Lung (tissue), 12 donors: ENCODE results near the gene DNAH17. TPM values are rescaled to one million over a fixed set of nuclear protein-coding genes. Genes with fewer than 3 reads are reported as not detected.

Experiments
- ATAC-seq: fragments of 200-7000 bp; cut with Tn5 transposase; one replicate; pipeline ENCODE4 v1.9.1; 2020; ENCODE audit warnings: moderate number of reproducible peaks; ENCODE audit not compliant: insufficient read depth, low FRiP score
- DNase-seq, 3 donors: peaks; one replicate each; pipeline ENCODE4 v3.0.0-alpha.2; 2013 to 2017
- H3K27ac ChIP-seq, 2 donors: one replicate each; pipeline ENCODE4 v1.5.1; 2013; ENCODE audit warnings: mild to moderate bottlenecking in 2 of 2, moderate library complexity in 2 of 2, control low read depth in 1 of 2, inconsistent platforms in 1 of 2, low read depth in 1 of 2, low read length in 1 of 2
- H3K27me3 ChIP-seq, 3 donors: one replicate each; pipeline ENCODE4 v1.5.1; 2013; ENCODE audit warnings: low read length in 2 of 3; ENCODE audit not compliant: control insufficient read depth in 3 of 3, insufficient read depth in 3 of 3
- H3K36me3 ChIP-seq, 4 donors: one replicate each; pipeline ENCODE4 v1.5.1; 2013; ENCODE audit warnings: low read length in 4 of 4, mild to moderate bottlenecking in 1 of 4, moderate library complexity in 1 of 4; ENCODE audit not compliant: control insufficient read depth in 4 of 4, insufficient read depth in 4 of 4
- H3K4me1 ChIP-seq, 5 donors: one replicate each; pipeline ENCODE4 v1.5.1; 2013; ENCODE audit warnings: low read length in 5 of 5, mild to moderate bottlenecking in 2 of 5, moderate library complexity in 1 of 5; ENCODE audit not compliant: control insufficient read depth in 5 of 5, insufficient read depth in 5 of 5
- H3K4me3 ChIP-seq: one replicate; pipeline ENCODE4 v1.5.1; 2013; ENCODE audit warnings: mild to moderate bottlenecking, control low read depth, moderate library complexity
- H3K9ac ChIP-seq, 2 donors: one replicate each; pipeline ENCODE4 v1.5.1; 2013; ENCODE audit warnings: low read length in 2 of 2, control low read depth in 1 of 2; ENCODE audit not compliant: insufficient read depth in 1 of 2
- H3K9me3 ChIP-seq, 4 donors: one replicate each; pipeline ENCODE4 v1.5.1; 2013; ENCODE audit warnings: low read length in 3 of 4, mild to moderate bottlenecking in 1 of 4, moderate library complexity in 1 of 4; ENCODE audit not compliant: control insufficient read depth in 4 of 4, insufficient read depth in 3 of 4
- CTCF ChIP-seq: IDR thresholded peaks from 2 replicates; pipeline ENCODE4 v1.5.1; 2012; ENCODE audit warnings: mild to moderate bottlenecking; ENCODE audit errors: control extremely low read depth, extremely low read depth
- WGBS, 2 donors: extraction: QIAGEN DNeasy Blood & Tissue Kit; methylation state at CpG; one replicate each; pipeline ENCODE4 v1.1.7; 2013; 5-methylcytosine and 5-hydroxymethylcytosine counted together
- polyA plus RNA-seq, 2 donors: library from polyadenylated mRNA; stranded (reverse); fragments of 200-250 nt; gene quantifications; one replicate each; pipeline ENCODE4 v1.2.1, GENCODE V29; 2013
- total RNA-seq, 2 donors: library from RNA; depleted of rRNA in 1 of 2; stranded (reverse); fragments of >200 nt in 1 of 2; gene quantifications; one replicate each; pipeline ENCODE4 v1.2.1, GENCODE V29; 2014 to 2021
- donor health status: control.
- donor health status: control.
- donor health status: Bipolar disorder and iron deficiency.
- donor health status: healthy.
- donor health status: DM: yes; HTN: yes; CAD: no.

Gene DNAH17
- total and polyA plus RNA-seq, 4 donors, result 0.44 to 1.6 (median 1.2) TPM

GRCh38 chr17:78491236-78492115, 85.7 kb downstream of the DNAH17 start:
- H3K9me3 ChIP-seq, result no peaks in the 10 kb centered on the region
- no peaks in the 10 kb centered on the region for H3K4me1 ChIP-seq
- H3K4me3 ChIP-seq, result no peak overlapping the region
- no peak overlapping the region for H3K27ac ChIP-seq
- no peak for DNase-seq
- no peak for ATAC-seq
- 94% methylated on average over 31 of the region's 31 CpGs for WGBS, 2 donors
- no peaks in the 10 kb centered on the region for H3K36me3 ChIP-seq
- H3K9ac ChIP-seq, result no peak overlapping the region
- peaks cover 0 to 4% (median 0%) of the 10 kb centered on the region in 3 donors for H3K27me3 ChIP-seq
- TF ChIP-seq CTCF, result no peak

DNA sequence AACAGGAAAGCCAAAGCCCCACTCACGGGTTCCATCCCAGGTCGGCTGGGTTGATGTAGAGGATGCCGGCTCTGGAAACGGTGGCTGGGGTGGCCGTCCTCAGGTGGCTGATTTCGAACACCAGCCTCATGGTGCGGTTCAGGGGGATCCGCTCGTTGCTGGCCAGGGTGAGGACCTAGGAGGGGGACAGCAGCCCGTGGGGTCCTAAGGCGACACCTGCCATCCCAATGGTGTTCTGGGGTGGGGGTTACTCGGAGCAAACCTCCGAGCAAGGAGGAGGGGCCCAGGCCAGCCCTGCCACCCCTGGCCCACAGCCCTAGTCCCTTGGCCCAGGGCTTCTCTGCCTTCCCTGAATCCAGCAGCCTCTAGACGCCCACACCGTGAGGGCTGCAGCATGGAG, 86.5 kb downstream of the DNAH17 start:
- Histone ChIP-seq H3K27me3 (peaks cover 0 to 4% (median 0%) of the 10 kb centered on the region in 3 donors), H3K4me3 (no peak overlapping the region), H3K36me3 (no peaks in the 10 kb centered on the region), H3K9ac (no peak overlapping the region), H3K4me1 (no peaks in the 10 kb centered on the region), H3K9me3 (no peaks in the 10 kb centered on the region), H3K27ac (no peak overlapping the region)
- TF ChIP-seq CTCF, result no peak
- DNase-seq, result no peak
- no peak for ATAC-seq
- WGBS, 2 donors, result 91 to 95% methylated on average over 15 of the region's 15 CpGs

GRCh38 chr17:78490156-78490555, 87.0 kb downstream of the DNAH17 start:
- WGBS, 2 donors, result 87 to 90% methylated on average over 10 of the region's 10 CpGs
- no peak for DNase-seq
- Histone ChIP-seq H3K27me3 (peaks cover 0 to 4% (median 0%) of the 10 kb centered on the region in 3 donors), H3K4me3 (no peak overlapping the region), H3K9me3 (no peaks in the 10 kb centered on the region), H3K36me3 (no peaks in the 10 kb centered on the region), H3K27ac (no peak overlapping the region), H3K9ac (no peak overlapping the region), H3K4me1 (no peaks in the 10 kb centered on the region)
- no peak for ATAC-seq
- no peak for TF ChIP-seq CTCF
